SJSA1 (cell line): ENCODE measurements around the gene HEPHL1. TPM values are rescaled to one million over a fixed set of nuclear protein-coding genes. Genes with fewer than 3 reads are reported as not detected.
A peak's percentile ranks its signal among the peaks of the same experiment; 100 is the strongest.

Source experiments
- DNase-seq, 2 experiments: peaks; one replicate each; pipeline ENCODE4 v3.0.0-alpha.2; 2015 to 2020; ENCODE audit warnings: low spot score in 2 of 2, low read depth in 1 of 2
- H3K27ac ChIP-seq: fragments of 250-450 bp; sonication (Bioruptor Pico); 2 replicates; pipeline ENCODE4 v1.5.1; 2020; ENCODE audit warnings: mild to moderate bottlenecking, moderate library complexity
- H3K27me3 ChIP-seq: fragments of 250-450 bp; sonication (Bioruptor Pico); replicated peaks from 2 replicates; pipeline ENCODE4 v1.5.1; 2020; ENCODE audit warnings: mild to moderate bottlenecking, moderate library complexity
- H3K36me3 ChIP-seq: fragments of 250-450 bp; sonication (Bioruptor Pico); 2 replicates; pipeline ENCODE4 v1.5.1; 2020; ENCODE audit warnings: mild to moderate bottlenecking
- H3K4me1 ChIP-seq: fragments of 250-450 bp; sonication (Bioruptor Pico); replicated peaks from 2 replicates; pipeline ENCODE4 v1.6.1; 2021; ENCODE audit warnings: mild to moderate bottlenecking
- H3K4me3 ChIP-seq: fragments of 250-450 bp; sonication (Bioruptor Pico); 2 replicates; pipeline ENCODE4 v1.5.1; 2020; ENCODE audit warnings: mild to moderate bottlenecking
- H3K9me3 ChIP-seq: fragments of 250-450 bp; sonication (Bioruptor Pico); replicated peaks from 2 replicates; pipeline ENCODE4 v1.5.1; 2020; ENCODE audit warnings: mild to moderate bottlenecking
- total RNA-seq: library from RNA; depleted of rRNA; stranded (reverse); fragments of >200 nt; shearing (Covaris generic); gene quantifications from 2 replicates; pipeline ENCODE4 v1.2.3, GENCODE V29; 2014

HEPHL1 gene
- total RNA-seq, 1 experiment from 2014 or later = not detected

GRCh38 chr11:94077552-94078293 lies 56.6 kb downstream of the HEPHL1 start:
- no peaks in the 10 kb centered on the region for H3K27me3 ChIP-seq
- H3K4me3 ChIP-seq = no peak overlapping the region
- no peak overlapping the region for H3K27ac ChIP-seq
- no peaks in the 10 kb centered on the region for H3K36me3 ChIP-seq
- peak in 1 of 2 experiments; percentile 0 for DNase-seq
- no peaks in the 10 kb centered on the region for H3K4me1 ChIP-seq
- H3K9me3 ChIP-seq = no peaks in the 10 kb centered on the region

GRCh38 chr11:94084164-94084563 lies 63.0 kb downstream of the HEPHL1 start:
- no peak for DNase-seq
- Histone ChIP-seq H3K27me3 (no peaks in the 10 kb centered on the region), H3K36me3 (no peaks in the 10 kb centered on the region), H3K4me3 (no peak overlapping the region), H3K27ac (no peak overlapping the region), H3K4me1 (no peaks in the 10 kb centered on the region), H3K9me3 (no peaks in the 10 kb centered on the region)

DNA sequence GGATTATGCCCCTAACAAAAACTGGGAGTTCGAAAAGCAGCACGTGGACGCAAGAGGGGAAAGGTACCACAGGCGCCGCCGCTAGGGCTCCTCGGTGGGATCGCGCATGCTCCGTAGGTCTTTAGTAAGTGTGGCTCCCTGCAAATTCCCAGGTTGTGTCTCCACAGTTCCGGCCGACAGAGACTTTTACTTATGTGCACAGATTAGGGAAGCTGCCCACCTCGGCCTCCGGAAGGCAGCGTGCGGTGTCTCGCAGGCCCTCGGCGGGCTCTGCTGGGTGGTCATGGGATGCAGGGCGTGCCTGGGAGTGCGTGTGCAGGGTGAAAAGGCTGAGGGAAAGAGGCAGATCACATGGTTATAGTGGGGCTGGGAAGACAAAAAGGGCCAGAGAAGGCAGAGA lies 67.8 kb downstream of the HEPHL1 start:
- no peak for DNase-seq

GRCh38 chr11:94089341-94089740 lies 68.2 kb downstream of the HEPHL1 start:
- no peak overlapping the region for H3K4me3 ChIP-seq
- no peak for DNase-seq
- H3K36me3 ChIP-seq = no peaks in the 10 kb centered on the region
- no peak overlapping the region for H3K27ac ChIP-seq
- H3K9me3 ChIP-seq = no peaks in the 10 kb centered on the region
- H3K27me3 ChIP-seq = no peaks in the 10 kb centered on the region
- H3K4me1 ChIP-seq = no peaks in the 10 kb centered on the region

More for the DNA sequence above, 67.8 kb downstream of the HEPHL1 start:
- no peak overlapping the region for H3K27ac ChIP-seq
- H3K9me3 ChIP-seq = no peaks in the 10 kb centered on the region
- H3K4me3 ChIP-seq = no peak overlapping the region
- no peaks in the 10 kb centered on the region for H3K27me3 ChIP-seq
- H3K4me1 ChIP-seq = no peaks in the 10 kb centered on the region
- H3K36me3 ChIP-seq = no peaks in the 10 kb centered on the region

DNA sequence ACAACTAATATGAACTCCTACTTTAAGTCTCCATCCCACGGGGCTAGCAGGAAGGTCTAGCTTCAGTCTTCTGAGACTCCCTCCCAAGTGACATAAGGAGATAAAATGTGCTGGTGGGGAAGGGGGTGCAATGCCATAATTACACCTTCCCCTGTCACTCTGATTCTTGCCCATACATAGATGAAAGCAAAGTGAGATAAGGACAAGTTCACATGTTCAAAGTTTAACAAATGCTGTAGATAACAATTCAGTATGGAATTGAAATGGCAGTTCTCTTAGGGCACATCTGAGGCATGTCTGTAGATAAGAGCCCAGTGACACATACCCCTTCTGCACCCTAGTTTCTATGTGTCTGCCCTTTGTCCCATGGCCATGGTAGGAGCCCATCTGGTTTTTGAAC lies 69.2 kb downstream of the HEPHL1 start:
- H3K27ac ChIP-seq = no peak overlapping the region
- DNase-seq = no peak
- no peaks in the 10 kb centered on the region for H3K27me3 ChIP-seq
- H3K9me3 ChIP-seq = no peaks in the 10 kb centered on the region
- no peaks in the 10 kb centered on the region for H3K36me3 ChIP-seq
- H3K4me3 ChIP-seq = no peak overlapping the region
- H3K4me1 ChIP-seq = no peaks in the 10 kb centered on the region

GRCh38 chr11:94091091-94091490 lies 69.9 kb downstream of the HEPHL1 start:
- no peak overlapping the region for H3K4me3 ChIP-seq
- no peak for DNase-seq
- no peaks in the 10 kb centered on the region for H3K36me3 ChIP-seq

DNA sequence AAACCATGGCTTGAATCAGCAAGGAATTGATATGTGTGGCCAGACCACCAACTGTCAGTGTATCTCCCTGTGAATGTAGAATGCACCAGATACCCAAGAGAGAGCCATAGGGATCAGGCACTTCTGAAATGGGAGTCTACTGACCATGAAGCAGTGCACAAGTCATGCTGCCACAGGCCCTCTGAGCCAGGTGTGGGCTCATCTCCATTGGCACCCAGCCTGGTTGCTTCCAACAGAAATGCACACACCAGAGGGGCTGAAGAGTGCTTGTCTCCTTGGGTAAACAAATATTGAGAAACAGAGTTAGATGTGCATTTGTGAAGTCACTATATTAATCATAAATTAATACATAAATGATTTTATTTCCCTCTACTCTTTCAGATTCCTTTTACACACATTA lies 79.1 kb downstream of the HEPHL1 start:
- Histone ChIP-seq H3K27ac (no peak overlapping the region), H3K4me3 (no peak overlapping the region), H3K4me1 (no peaks in the 10 kb centered on the region), H3K9me3 (no peaks in the 10 kb centered on the region), H3K27me3 (no peaks in the 10 kb centered on the region), H3K36me3 (no peaks in the 10 kb centered on the region)
- DNase-seq = no peak

More at GRCh38 chr11:94091091-94091490, 69.9 kb downstream of the HEPHL1 start:
- H3K27me3 ChIP-seq = no peaks in the 10 kb centered on the region
- no peaks in the 10 kb centered on the region for H3K4me1 ChIP-seq
- H3K27ac ChIP-seq = no peak overlapping the region
- H3K9me3 ChIP-seq = no peaks in the 10 kb centered on the region

DNA sequence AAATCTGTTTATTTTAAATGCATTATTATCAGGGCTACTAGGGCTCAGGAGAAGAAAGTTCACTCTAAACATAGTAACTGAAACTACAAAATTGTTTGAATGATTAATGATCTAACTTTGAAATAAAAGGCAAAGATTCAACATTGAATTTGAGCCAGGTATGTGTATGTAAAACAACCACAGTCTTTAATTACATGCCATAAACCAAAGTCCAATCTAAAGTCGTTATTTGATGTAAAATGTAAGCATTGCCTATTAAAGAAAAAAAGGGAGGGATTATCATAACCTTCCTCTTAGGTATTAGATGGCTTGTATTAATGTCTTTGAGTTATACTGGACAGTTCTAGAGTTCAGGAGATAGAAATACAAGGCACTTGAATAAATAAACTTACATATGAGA lies 82.3 kb downstream of the HEPHL1 start:
- Histone ChIP-seq H3K4me1 (no peaks in the 10 kb centered on the region), H3K36me3 (no peaks in the 10 kb centered on the region), H3K4me3 (no peak overlapping the region), H3K27ac (no peak overlapping the region), H3K27me3 (no peaks in the 10 kb centered on the region), H3K9me3 (no peaks in the 10 kb centered on the region)
- DNase-seq = no peak

DNA sequence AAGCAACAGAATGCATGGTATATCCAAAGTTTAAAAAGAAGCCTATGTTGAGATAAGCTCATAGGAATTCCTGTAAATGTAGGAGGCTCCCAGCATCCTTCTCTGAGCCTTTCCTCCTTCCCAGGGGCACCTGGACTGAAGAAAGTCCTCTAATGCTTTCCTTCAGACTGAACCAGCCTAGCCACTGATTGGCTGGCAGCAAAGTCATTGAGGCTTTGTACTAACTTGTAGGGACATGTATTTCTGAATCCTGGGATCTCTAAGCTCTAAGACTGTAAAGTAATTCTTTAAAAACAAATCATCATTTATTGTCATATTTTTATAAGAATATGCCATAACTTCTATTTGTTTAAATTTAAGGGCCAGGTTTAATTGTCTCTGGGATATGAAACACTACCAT lies 83.6 kb downstream of the HEPHL1 start:
- no peak overlapping the region for H3K4me3 ChIP-seq
- DNase-seq = no peak
- H3K27ac ChIP-seq = no peak overlapping the region
- no peaks in the 10 kb centered on the region for H3K4me1 ChIP-seq
- H3K36me3 ChIP-seq = no peaks in the 10 kb centered on the region
- no peaks in the 10 kb centered on the region for H3K9me3 ChIP-seq
- no peaks in the 10 kb centered on the region for H3K27me3 ChIP-seq

GRCh38 chr11:94106716-94107115 lies 85.6 kb downstream of the HEPHL1 start:
- H3K4me1 ChIP-seq = no peaks in the 10 kb centered on the region
- no peaks in the 10 kb centered on the region for H3K36me3 ChIP-seq
- DNase-seq = no peak
- no peak overlapping the region for H3K4me3 ChIP-seq
- H3K27me3 ChIP-seq = no peaks in the 10 kb centered on the region
- H3K9me3 ChIP-seq = no peaks in the 10 kb centered on the region
- H3K27ac ChIP-seq = no peak overlapping the region

DNA sequence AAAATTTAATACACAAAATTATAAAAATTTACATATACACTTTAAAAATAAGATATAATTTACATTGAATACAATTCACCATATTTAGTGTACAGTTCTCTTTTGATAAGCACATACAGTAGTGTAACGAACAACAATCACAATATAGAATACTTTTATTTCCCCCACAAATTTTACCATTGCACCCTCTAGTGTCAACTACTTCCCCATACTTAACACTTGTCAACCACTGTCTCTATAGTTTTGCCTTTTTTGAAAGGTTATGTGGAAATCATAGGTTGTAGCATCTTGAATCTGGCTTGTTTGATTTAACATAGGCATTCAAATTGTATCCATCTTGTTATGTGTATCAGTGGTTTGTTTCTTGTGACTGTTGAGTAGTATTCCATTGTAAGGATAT lies 86.2 kb downstream of the HEPHL1 start:
- H3K9me3 ChIP-seq = no peaks in the 10 kb centered on the region
- no peak for DNase-seq
- no peaks in the 10 kb centered on the region for H3K36me3 ChIP-seq
- no peaks in the 10 kb centered on the region for H3K4me1 ChIP-seq
- no peaks in the 10 kb centered on the region for H3K27me3 ChIP-seq
- no peak overlapping the region for H3K4me3 ChIP-seq
- H3K27ac ChIP-seq = no peak overlapping the region

DNA sequence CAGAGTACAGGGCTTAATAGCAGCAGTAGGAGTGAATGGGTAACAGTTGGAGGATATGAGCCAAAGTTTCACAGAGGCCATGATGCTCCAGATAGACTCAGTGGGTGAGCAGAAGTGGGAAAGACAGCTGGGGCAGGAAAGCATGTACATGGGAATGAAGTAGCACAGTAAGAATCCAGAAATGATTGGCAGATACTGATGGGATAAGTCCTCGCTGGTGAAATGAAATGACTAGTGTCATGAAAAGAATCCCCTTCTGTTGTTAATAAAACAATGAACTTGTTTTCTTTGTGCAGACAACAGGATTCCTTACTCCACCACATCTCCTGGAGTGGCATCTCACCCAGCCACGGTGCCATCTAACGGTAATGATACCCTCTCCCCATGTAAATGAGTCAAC lies 90.1 kb downstream of the HEPHL1 start:
- no peaks in the 10 kb centered on the region for H3K4me1 ChIP-seq
- H3K27me3 ChIP-seq = no peaks in the 10 kb centered on the region
- H3K36me3 ChIP-seq = no peaks in the 10 kb centered on the region
- H3K9me3 ChIP-seq = no peaks in the 10 kb centered on the region
- no peak overlapping the region for H3K27ac ChIP-seq
- H3K4me3 ChIP-seq = no peak overlapping the region
- no peak for DNase-seq

DNA sequence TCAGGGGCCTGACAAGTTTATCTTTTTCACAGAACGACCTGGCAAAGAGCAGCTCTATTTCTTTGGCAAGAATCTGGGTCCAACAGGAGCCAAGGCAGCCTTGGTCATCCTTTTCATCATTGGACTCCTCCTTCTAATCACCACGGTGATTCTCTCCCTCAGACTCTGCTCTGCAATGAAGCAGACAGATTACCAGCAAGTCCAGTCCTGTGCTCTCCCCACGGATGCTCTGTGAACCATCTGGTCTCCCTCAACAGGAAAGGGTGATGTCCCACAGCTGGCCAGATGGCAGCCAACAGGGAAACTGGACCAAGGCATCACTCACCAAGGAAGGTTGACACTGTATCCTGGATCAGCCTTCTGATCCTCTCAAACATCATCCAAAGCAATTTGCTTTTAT lies 90.5 kb downstream of the HEPHL1 start:
- no peak overlapping the region for H3K4me3 ChIP-seq
- no peaks in the 10 kb centered on the region for H3K9me3 ChIP-seq
- DNase-seq = no peak
- H3K27ac ChIP-seq = no peak overlapping the region
- no peaks in the 10 kb centered on the region for H3K4me1 ChIP-seq
- no peaks in the 10 kb centered on the region for H3K27me3 ChIP-seq
- H3K36me3 ChIP-seq = no peaks in the 10 kb centered on the region

- no peak for DNase-seq
- Histone ChIP-seq H3K4me3 (no peak overlapping the region), H3K9me3 (no peaks in the 10 kb centered on the region), H3K36me3 (no peaks in the 10 kb centered on the region), H3K27ac (no peak overlapping the region), H3K27me3 (no peaks in the 10 kb centered on the region), H3K4me1 (peaks cover under 1% of the 10 kb centered on the region; the same call in 1 of the 2 replicates)
Observed at GRCh38 chr11:94112206-94112953, 91.2 kb downstream of the HEPHL1 start.
